ENCODE data around the gene CD2AP. TPM values are rescaled to one million over a fixed set of nuclear protein-coding genes. Genes with fewer than 3 reads are reported as not detected.
"Not testable (repeated sequence)": the region's sequence is repeated elsewhere in the genome, so short reads cannot be mapped to it uniquely, and the experiment has no call there.

The CD2AP gene
- total and polyA plus RNA-seq, 2 of the 8 experiments (the other 6 are each of a cell fraction or from before 2014, with no cell fraction given): 8.6 to 75.6 TPM

GRCh38 chr6:47566602-47567001 lies 89.0 kb downstream of the CD2AP start:
- WGBS, 2 experiments (ENCODE audit: extremely low coverage in 1 of 2, insufficient coverage in 1 of 2, insufficient read length in 1 of 2, insufficient replicate concordance in 2 of 2, low coverage in 1 of 2, low lambda C conversion rate in 2 of 2, missing lambda C conversion rate in 1 of 2): 86% methylated on average over 3 of the region's 3 CpGs; no CpG with 5 or more reads in 1 of the 2 experiments
- H3K18ac ChIP-seq (ENCODE audit: extremely low read depth, low read length); H2BK5ac ChIP-seq (ENCODE audit: low read depth, low read length); H3K79me1 ChIP-seq (ENCODE audit: low read depth, low read length); H3K4me1 ChIP-seq (replicated peaks in 1 of 4; ENCODE audit: control insufficient read depth in 3 of 4, insufficient read depth in 4 of 4, low read length in 3 of 4); FAIRE-seq; H3K23ac ChIP-seq (ENCODE audit: insufficient read length); CTCF ChIA-PET (ENCODE audit: partially characterized antibody); H3K9me3 ChIP-seq (ENCODE audit: insufficient read depth in 2 of 2, low read depth in 1 of 2, low read length in 1 of 2); H3K56ac ChIP-seq (replicated peaks; ENCODE audit: insufficient read length, low read depth, low read length); H4K20me1 ChIP-seq (replicated peaks in 1 of 2; ENCODE audit: control insufficient read depth in 1 of 2, insufficient read depth in 2 of 2, low read length in 2 of 2); H3K36me3 ChIP-seq (ENCODE audit: control insufficient read depth in 2 of 4, insufficient read depth in 4 of 4, low read length in 3 of 4); H3K23me2 ChIP-seq (ENCODE audit: low read depth, low read length); H3K27me3 ChIP-seq (replicated peaks in 1 of 4; ENCODE audit: control insufficient read depth in 3 of 4, extremely low read depth in 1 of 4, insufficient read depth in 3 of 4, low read length in 3 of 4); H3K4ac ChIP-seq (replicated peaks; ENCODE audit: insufficient read length, low read depth, low read length); POLR2A ChIA-PET (ENCODE audit: partially characterized antibody); H2BK120ac ChIP-seq (replicated peaks; ENCODE audit: low read depth, low read length); H2AK5ac ChIP-seq (ENCODE audit: low read depth, low read length); H3K4me2 ChIP-seq (ENCODE audit: insufficient read depth in 1 of 2, low read depth in 2 of 2, low read length in 2 of 2); H3K4me3 ChIP-seq (ENCODE audit: extremely low read depth in 1 of 4, insufficient read depth in 2 of 4, low read depth in 3 of 4, low read length in 4 of 4); DNase-seq (ENCODE audit: low read depth in 1 of 2, low spot score in 2 of 2); H3K9ac ChIP-seq (replicated peaks in 1 of 4; ENCODE audit: extremely low read depth in 1 of 4, low read depth in 3 of 4, low read length in 3 of 4); H4K91ac ChIP-seq (replicated peaks; ENCODE audit: insufficient read length, low read length); H3K14ac ChIP-seq (ENCODE audit: insufficient read length); H2BK15ac ChIP-seq (ENCODE audit: low read length); H4K8ac ChIP-seq (ENCODE audit: extremely low read depth, insufficient read depth, low read length); H2AFZ ChIP-seq (ENCODE audit: low read length); H3K27ac ChIP-seq (ENCODE audit: low read depth, low read length); H2BK12ac ChIP-seq (ENCODE audit: low read depth, low read length); H4K5ac ChIP-seq (ENCODE audit: insufficient read length, low read depth, low read length); H2BK20ac ChIP-seq (ENCODE audit: low read length): not testable (repeated sequence)
- H3K79me2 ChIP-seq (ENCODE audit: control insufficient read depth in 1 of 2, insufficient read depth in 2 of 2, low read length in 2 of 2): peaks cover 0 to 91% of the 10 kb centered on the region in 2 experiments; a peak in 3 of 4 replicates
